Measurements from ENCODE around the gene FBN2.

Gene FBN2

GRCh38 chr5:128538000-128538249 is at the start of gene FBN2:
TSS of gene FBN2 (minus strand) at chr5:128538245. CDS start at chr5:128537603, 642 bp downstream.
- no peak for DNase-seq

- no peak for DNase-seq
Measured at GRCh38 chr5:128587275-128587674, 49.2 kb upstream of the FBN2 start.

GRCh38 chr5:128586848-128587247 is 48.8 kb upstream of the FBN2 start:
- no peak for DNase-seq

- no peak for DNase-seq
Measured at GRCh38 chr5:128579639-128580038, 41.6 kb upstream of the FBN2 start.

GRCh38 chr5:128579093-128579492 is 41.0 kb upstream of the FBN2 start:
- DNase-seq = no peak

GRCh38 chr5:128574041-128574440 is 36.0 kb upstream of the FBN2 start:
- DNase-seq = peak; percentile 34

GRCh38 chr5:128572930-128573319 is 34.9 kb upstream of the FBN2 start:
- no peak for DNase-seq

- no peak for DNase-seq
Measured at GRCh38 chr5:128572051-128572929, 34.2 kb upstream of the FBN2 start.

- no peak for DNase-seq
Measured at GRCh38 chr5:128566178-128566577, 28.1 kb upstream of the FBN2 start.

GRCh38 chr5:128559300-128560297 is 21.6 kb upstream of the FBN2 start:
- DNase-seq = no peak

- DNase-seq = no peak
Measured at GRCh38 chr5:128553747-128554146, 15.7 kb upstream of the FBN2 start.

- DNase-seq = no peak
Measured at GRCh38 chr5:128551476-128551875, 13.4 kb upstream of the FBN2 start.

- DNase-seq = no peak
Measured at GRCh38 chr5:128549496-128549895, 11.5 kb upstream of the FBN2 start.

GRCh38 chr5:128546658-128547281 is 8.7 kb upstream of the FBN2 start:
- no peak for DNase-seq

GRCh38 chr5:128541385-128541784 is 3.3 kb upstream of the FBN2 start:
- no peak for DNase-seq

- no peak for DNase-seq
Measured at GRCh38 chr5:128539038-128539429, 989 bp upstream of the FBN2 start.

GRCh38 chr5:128538250-128539037 is 399 bp upstream of the FBN2 start:
- DNase-seq = peak; percentile 43

GRCh38 chr5:128537221-128537999 is 635 bp downstream of the FBN2 start:
- DNase-seq = no peak

GRCh38 chr5:128536254-128537220 is 1.5 kb downstream of the FBN2 start:
- DNase-seq = no peak

- no peak for DNase-seq
Measured at GRCh38 chr5:128535251-128535650, 2.8 kb downstream of the FBN2 start.

- DNase-seq = no peak
Measured at GRCh38 chr5:128534726-128535125, 3.3 kb downstream of the FBN2 start.

Measured in kidney glomerular epithelial cell (primary cell).